B cell (primary cell): Measurements from ENCODE around the gene SLC8A3.

ENCODE experiments used
- EZH2 ChIP-seq: IDR thresholded peaks from 2 replicates; pipeline ENCODE4 v1.6.1; 2012; ENCODE audit warnings: borderline replicate concordance, low read depth, mild to moderate bottlenecking, moderate library complexity, low read length; ENCODE audit not compliant: insufficient read depth, poor library complexity, severe bottlenecking
- TF ChIP-seq, protein P1 (sequence below): fragments of 200-600 bp; IDR thresholded peaks from one replicate; pipeline ENCODE4 v1.8.0; 2022; ENCODE audit warnings: antibody characterized with exemption, mild to moderate bottlenecking

DNA sequence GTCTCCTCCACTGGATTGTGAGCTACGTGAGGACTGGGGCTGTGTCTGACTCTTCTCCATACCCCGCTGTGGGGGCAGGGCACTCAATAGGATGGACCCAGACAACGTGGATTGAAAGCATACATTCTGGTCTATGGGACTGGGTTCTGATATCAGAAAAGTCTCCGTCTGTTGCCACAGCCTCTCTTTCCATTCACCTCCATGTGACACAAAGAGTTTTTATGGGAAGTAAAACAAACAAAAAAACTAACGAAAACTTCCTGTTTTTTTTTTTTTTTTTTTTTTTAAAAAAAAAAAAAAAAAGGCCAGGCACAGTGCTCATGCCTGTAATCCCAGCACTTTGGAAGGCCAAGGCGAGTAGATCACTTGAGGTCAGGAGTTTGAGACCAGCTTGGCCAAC is 44.7 kb downstream of the SLC8A3 start:
- TF ChIP-seq, protein P1, sequence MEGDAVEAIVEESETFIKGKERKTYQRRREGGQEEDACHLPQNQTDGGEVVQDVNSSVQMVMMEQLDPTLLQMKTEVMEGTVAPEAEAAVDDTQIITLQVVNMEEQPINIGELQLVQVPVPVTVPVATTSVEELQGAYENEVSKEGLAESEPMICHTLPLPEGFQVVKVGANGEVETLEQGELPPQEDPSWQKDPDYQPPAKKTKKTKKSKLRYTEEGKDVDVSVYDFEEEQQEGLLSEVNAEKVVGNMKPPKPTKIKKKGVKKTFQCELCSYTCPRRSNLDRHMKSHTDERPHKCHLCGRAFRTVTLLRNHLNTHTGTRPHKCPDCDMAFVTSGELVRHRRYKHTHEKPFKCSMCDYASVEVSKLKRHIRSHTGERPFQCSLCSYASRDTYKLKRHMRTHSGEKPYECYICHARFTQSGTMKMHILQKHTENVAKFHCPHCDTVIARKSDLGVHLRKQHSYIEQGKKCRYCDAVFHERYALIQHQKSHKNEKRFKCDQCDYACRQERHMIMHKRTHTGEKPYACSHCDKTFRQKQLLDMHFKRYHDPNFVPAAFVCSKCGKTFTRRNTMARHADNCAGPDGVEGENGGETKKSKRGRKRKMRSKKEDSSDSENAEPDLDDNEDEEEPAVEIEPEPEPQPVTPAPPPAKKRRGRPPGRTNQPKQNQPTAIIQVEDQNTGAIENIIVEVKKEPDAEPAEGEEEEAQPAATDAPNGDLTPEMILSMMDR: no peak
- no peak for TF ChIP-seq EZH2
